Ascending aorta (tissue), 2 donors: Measurements from ENCODE around the gene DENND5A. TPM values are rescaled to one million over a fixed set of nuclear protein-coding genes. Genes with fewer than 3 reads are reported as not detected.

Source experiments
- DNase-seq, 2 donors: peaks; one replicate each; pipeline ENCODE4 v3.0.0-alpha.2; 2019; ENCODE audit warnings: low spot score in 2 of 2
- H3K27ac ChIP-seq, 2 donors: fragments of 200-600 bp; sonication (generic); one replicate each; pipeline ENCODE4 v1.5.1; 2016 to 2017; ENCODE audit warnings: mild to moderate bottlenecking in 1 of 2
- H3K27me3 ChIP-seq: fragments of 200-600 bp; sonication (generic); one replicate; pipeline ENCODE4 v1.5.1; 2017
- H3K36me3 ChIP-seq, 2 donors: fragments of 200-600 bp; sonication (generic); one replicate each; pipeline ENCODE4 v1.5.1; 2016
- H3K4me1 ChIP-seq, 2 donors: fragments of 200-600 bp; sonication (generic); one replicate each; pipeline ENCODE4 v1.5.1; 2016 to 2017; ENCODE audit warnings: mild to moderate bottlenecking in 1 of 2
- H3K4me3 ChIP-seq, 2 donors: fragments of 200-600 bp; sonication (generic); one replicate each; pipeline ENCODE4 v1.5.1; 2016 to 2017; ENCODE audit warnings: mild to moderate bottlenecking in 1 of 2
- H3K9me3 ChIP-seq, 2 donors: fragments of 200-600 bp; sonication (generic); one replicate each; pipeline ENCODE4 v1.5.1; 2016
- intact Hi-C: fragments of 100-400 bp; cut with DNase I; formaldehyde crosslinking; loops from one replicate; pipeline ENCODE4 v1.15.1; 2023
- total RNA-seq: library from RNA; depleted of rRNA; stranded (reverse); fragments of >200 nt; gene quantifications from one replicate; pipeline ENCODE4 v1.1.0, GENCODE V29; 2016
- TF ChIP-seq, protein P1 (sequence below), 3 experiments: fragments of 200-600 bp in 2 of 3; fragments of 450-650 bp in 1 of 3; sonication (generic) in 2 of 3; IDR thresholded peaks; one replicate each; pipeline ENCODE4 v1.5.1; 2016 to 2019; ENCODE audit warnings: antibody characterized with exemption in 3 of 3, mild to moderate bottlenecking in 1 of 3, moderate library complexity in 1 of 3

Gene DENND5A
- total RNA-seq = 111 TPM

- TF ChIP-seq, protein P1, sequence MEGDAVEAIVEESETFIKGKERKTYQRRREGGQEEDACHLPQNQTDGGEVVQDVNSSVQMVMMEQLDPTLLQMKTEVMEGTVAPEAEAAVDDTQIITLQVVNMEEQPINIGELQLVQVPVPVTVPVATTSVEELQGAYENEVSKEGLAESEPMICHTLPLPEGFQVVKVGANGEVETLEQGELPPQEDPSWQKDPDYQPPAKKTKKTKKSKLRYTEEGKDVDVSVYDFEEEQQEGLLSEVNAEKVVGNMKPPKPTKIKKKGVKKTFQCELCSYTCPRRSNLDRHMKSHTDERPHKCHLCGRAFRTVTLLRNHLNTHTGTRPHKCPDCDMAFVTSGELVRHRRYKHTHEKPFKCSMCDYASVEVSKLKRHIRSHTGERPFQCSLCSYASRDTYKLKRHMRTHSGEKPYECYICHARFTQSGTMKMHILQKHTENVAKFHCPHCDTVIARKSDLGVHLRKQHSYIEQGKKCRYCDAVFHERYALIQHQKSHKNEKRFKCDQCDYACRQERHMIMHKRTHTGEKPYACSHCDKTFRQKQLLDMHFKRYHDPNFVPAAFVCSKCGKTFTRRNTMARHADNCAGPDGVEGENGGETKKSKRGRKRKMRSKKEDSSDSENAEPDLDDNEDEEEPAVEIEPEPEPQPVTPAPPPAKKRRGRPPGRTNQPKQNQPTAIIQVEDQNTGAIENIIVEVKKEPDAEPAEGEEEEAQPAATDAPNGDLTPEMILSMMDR (IDR thresholded peaks at IDR 0.05) = no peak
- Histone ChIP-seq H3K36me3 (no peaks in the 10 kb centered on the region), H3K9me3 (no peaks in the 10 kb centered on the region), H3K27me3 (no peaks in the 10 kb centered on the region), H3K4me3 (peak within 1 kb of the TSS; percentile 85 to 91), H3K27ac (peak within 1 kb of the TSS; percentile 96 to 97), H3K4me1 (peaks cover 0 to 14% of the 10 kb centered on the region in 2 donors)
- intact Hi-C loops = loop anchor here (1.0 to 5.0 kb wide), 5 partner anchors 48 to 197 kb away; partner anchors contain the start of genes IPO7, TMEM41B and ZNF143
- peak; percentile 39 to 91 for DNase-seq
Measured at GRCh38 chr11:9265211-9266131, at the start of gene DENND5A. TSS of gene DENND5A (minus strand) at chr11:9265350. CDS start at chr11:9265069, 281 bp downstream.

DNA sequence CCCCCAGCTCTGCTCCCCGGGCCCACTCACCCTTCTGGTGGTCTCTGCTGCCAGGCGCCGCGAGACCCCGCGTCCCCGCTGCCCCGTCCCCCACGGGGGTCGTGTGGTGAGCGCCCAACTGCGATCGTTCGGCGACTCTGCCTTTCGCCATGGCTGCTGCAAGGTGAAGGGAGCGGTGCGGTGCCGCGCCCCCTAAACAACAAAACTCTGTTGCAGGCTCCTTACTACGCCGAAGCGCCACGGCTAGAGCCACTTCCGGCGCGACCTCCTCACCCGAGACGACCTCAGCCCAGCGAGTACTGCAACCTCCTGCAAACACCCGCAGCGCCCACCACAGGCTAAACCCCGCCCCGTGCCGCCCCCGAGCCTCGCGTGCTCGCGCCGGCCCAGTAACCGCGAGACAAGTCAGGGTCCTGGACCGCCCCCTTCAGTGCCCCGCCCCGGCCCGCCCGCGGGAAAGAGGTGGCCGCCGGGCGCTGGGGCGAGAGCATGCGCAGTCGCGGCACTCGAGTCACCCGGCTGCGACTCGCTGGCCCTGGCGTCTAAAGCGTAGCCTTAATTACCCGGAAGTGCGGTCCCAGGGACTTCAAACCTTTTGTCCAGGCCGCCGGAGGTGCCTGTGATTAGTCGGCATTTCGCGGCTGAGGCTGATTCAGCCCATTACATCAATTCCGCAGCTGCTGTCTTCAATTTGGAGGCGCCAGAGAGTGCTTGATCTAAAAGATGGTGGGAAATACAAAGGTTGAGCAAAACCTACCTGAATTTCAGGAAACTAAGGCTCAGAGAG, 49.3 kb upstream of the DENND5A start, which contains the start of gene TMEM41B:
TMEM41B (minus strand) TSS at position 303 of the 787 bp plus-strand sequence; CDS start at position 151, 152 bp downstream.
- Histone ChIP-seq H3K36me3 (no peaks in the 10 kb centered on the region), H3K9me3 (no peaks in the 10 kb centered on the region), H3K4me1 (peaks cover 0 to 9% of the 10 kb centered on the region in 2 donors), H3K27me3 (no peaks in the 10 kb centered on the region), H3K4me3 (peak within 1 kb of the TSS; percentile 59 to 73), H3K27ac (peak within 1 kb of the TSS; percentile 77 to 88)
- TF ChIP-seq, protein P1 (IDR thresholded peaks at IDR 0.05) = peak in 2 of 3 experiments; percentile 2 to 8
- peak; percentile 94 to 99 for DNase-seq
- intact Hi-C loops = loop anchor here (1.0 kb wide), 4 partner anchors 49 to 146 kb away; partner anchors contain the start of genes DENND5A and IPO7

- TF ChIP-seq, protein P1 (IDR thresholded peaks at IDR 0.05) = no peak
- intact Hi-C loops = loop anchor here (1.0 kb wide), 4 partner anchors 48 to 147 kb away; partner anchors contain the start of genes DENND5A and IPO7
- no peaks in the 10 kb centered on the region for H3K9me3 ChIP-seq
- no peak for DNase-seq
- H3K36me3 ChIP-seq = no peaks in the 10 kb centered on the region
- H3K4me1 ChIP-seq = peaks cover 0 to 9% of the 10 kb centered on the region in 2 donors
- peak overlapping the region; percentile 64 to 67 for H3K27ac ChIP-seq
- H3K4me3 ChIP-seq = peak overlapping the region; percentile 59 to 73
- H3K27me3 ChIP-seq = no peaks in the 10 kb centered on the region
Measured at GRCh38 chr11:9313648-9314290, 48.6 kb upstream of the DENND5A start.

DNA sequence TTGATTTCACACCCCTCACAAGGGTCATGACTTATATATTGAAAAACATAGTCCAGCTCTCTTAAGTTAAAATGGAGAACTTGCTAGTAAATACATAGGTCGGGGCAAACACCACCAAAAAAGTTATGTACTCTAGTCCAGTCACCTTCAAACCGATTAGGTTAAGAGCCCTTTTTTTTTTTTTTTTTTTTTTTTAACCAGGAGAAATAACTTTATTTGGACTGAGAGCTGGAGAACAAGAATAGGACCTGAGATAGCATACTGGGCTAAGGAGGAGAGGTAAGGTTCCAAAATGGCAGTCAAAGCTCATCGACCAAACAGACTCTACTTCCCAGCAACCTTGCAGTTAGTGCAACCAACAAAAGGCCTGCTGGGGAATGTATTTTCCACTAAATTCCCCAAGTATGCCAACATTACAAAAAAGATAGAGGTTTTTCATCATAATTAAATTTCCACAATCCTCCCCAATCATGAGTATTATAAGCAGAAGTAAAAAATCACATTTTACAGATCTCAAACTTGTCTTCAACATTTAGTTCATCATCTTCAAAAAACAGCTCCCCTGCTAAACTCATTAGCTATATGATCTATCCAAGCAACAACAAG, 45.4 kb upstream of the DENND5A start:
- TF ChIP-seq, protein P1 (IDR thresholded peaks at IDR 0.05) = no peak
- Histone ChIP-seq H3K36me3 (no peaks in the 10 kb centered on the region), H3K4me3 (no peak overlapping the region), H3K27me3 (no peaks in the 10 kb centered on the region), H3K4me1 (peaks cover 0 to 9% of the 10 kb centered on the region in 2 donors), H3K9me3 (no peaks in the 10 kb centered on the region), H3K27ac (no peak overlapping the region)
- no peak for DNase-seq
- intact Hi-C loops = no loop called here
